Measurements from ENCODE around the gene ILDR2. TPM values are rescaled to one million over a fixed set of nuclear protein-coding genes. Genes with fewer than 3 reads are reported as not detected.

The ILDR2 gene
- total and polyA plus RNA-seq, 2 donors (not counting 3 experiments of a cell fraction or from before 2014, with no cell fraction given), result not detected

DNA sequence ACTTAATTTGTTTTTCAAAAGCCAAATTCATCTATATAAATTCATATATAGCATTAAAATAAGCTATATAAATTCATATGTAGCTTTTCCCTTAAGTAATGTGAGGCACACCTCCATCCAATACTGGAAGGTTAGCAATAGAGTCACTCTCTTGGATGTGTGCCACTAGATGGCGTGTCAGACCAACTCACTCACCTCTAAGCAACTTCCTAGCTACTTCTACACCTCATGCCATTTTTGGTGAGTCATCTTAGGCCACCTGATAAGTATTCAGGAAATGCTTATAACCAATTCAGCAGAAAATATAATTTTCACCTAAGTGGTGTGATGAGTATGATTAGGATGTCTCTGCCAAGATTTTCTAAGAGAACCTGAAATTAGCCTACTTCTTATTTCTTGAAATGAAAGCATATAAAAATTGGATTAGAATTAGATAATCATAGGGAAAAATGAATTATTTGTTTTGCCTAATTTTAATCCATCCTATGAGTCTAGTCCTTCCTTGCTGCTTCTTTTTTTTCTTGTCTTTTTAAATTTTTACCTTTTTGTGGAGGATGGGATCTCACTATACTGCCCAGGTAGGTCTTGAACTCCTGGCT is 64.8 kb downstream of the ILDR2 start:
- H3K9me1 ChIP-seq (replicated peaks; ENCODE audit: control insufficient read depth, extremely low read depth, insufficient read depth, low read length), result no peaks in the 10 kb centered on the region
- H3K9ac ChIP-seq (replicated peaks; ENCODE audit: extremely low read depth, insufficient read depth, low read length), result no peak overlapping the region
- no TSS peak for BruUV-seq (replicated peaks)
- DNase-seq (ENCODE audit: low read depth, low spot score), result peak; percentile 81
- intact Hi-C loops (cut with micrococcal nuclease) (loop anchor here (1.0 to 2.0 kb wide), 4 partner anchors 26 to 622 kb away; no protein-coding TSS in a partner anchor), dilution Hi-C loops (cut with MboI; ENCODE audit: extremely low pct_ligation_motif_present, low sequenced_read_pairs) (no loop called here)
- POLR2A ChIA-PET, result no interaction called here
- no peaks in the 10 kb centered on the region for H4K20me1 ChIP-seq (replicated peaks; ENCODE audit: control insufficient read depth, extremely low read depth, insufficient read depth, low read length)
- H3K4me2 ChIP-seq (ENCODE audit: insufficient read depth, low read length), result no peak overlapping the region
- H3K36me3 ChIP-seq (ENCODE audit: control insufficient read depth in 2 of 2, extremely low read depth in 1 of 2, insufficient read depth in 2 of 2, low read length in 2 of 2), result no peaks in the 10 kb centered on the region
- H3K4me3 ChIP-seq (replicated peaks in 1 of 3; ENCODE audit: insufficient read depth in 1 of 3, low read depth in 1 of 3, low read length in 3 of 3), result no peak overlapping the region
- no peaks in the 10 kb centered on the region for H3K9me3 ChIP-seq (replicated peaks; ENCODE audit: control insufficient read depth, insufficient read depth, low read length)
- H3K27ac ChIP-seq (ENCODE audit: insufficient read depth, low read depth, low read length), result no peak overlapping the region
- peaks cover 2 to 10% of the 10 kb centered on the region in 2 experiments for H3K27me3 ChIP-seq (ENCODE audit: control insufficient read depth in 2 of 2, insufficient read depth in 2 of 2, low read length in 2 of 2)
- H2AFZ ChIP-seq (ENCODE audit: low read depth, low read length), result no peak overlapping the region
- CTCF ChIA-PET, result interaction anchor here (0.6 to 13.5 kb wide), 40 partner anchors 9 to 653 kb away, joined by 3 to 509 read pairs (median 4); partner anchors contain the start of genes CREG1, POU2F1 and TADA1
- H3K79me2 ChIP-seq (ENCODE audit: control insufficient read depth, insufficient read depth, low read length), result no peaks in the 10 kb centered on the region
- no peaks in the 10 kb centered on the region for H3K4me1 ChIP-seq (ENCODE audit: control insufficient read depth, extremely low read depth, insufficient read depth, low read length)
- peak; percentile 85 for FAIRE-seq
- TF ChIP-seq CTCF (IDR thresholded peaks at IDR 0.05; ENCODE audit: extremely low read depth in 1 of 2, insufficient read depth in 1 of 2, low read depth in 1 of 2, low read length in 2 of 2) (peak; percentile 58 to 66), JUN (IDR thresholded peaks at IDR 0.05; ENCODE audit: borderline replicate concordance, insufficient read depth, insufficient read length, low read depth) (peak; percentile 69), POLR2A (IDR thresholded peaks at IDR 0.05; ENCODE audit: low read depth, low read length) (no peak), FOS (IDR thresholded peaks at IDR 0.05; ENCODE audit: borderline replicate concordance, insufficient read depth, low read length) (peak; percentile 88), MYC (IDR thresholded peaks at IDR 0.05; ENCODE audit: low read depth, low read length) (no peak), MAX (IDR thresholded peaks at IDR 0.05; ENCODE audit: insufficient read depth, insufficient read length) (no peak)
